Cerebellar cortex (tissue), 1 donor: ENCODE results near the gene PHACTR3.

Source experiments
- DNase-seq: peaks from one replicate; pipeline ENCODE4 v3.0.0-alpha.2; 2015; ENCODE audit warnings: low spot score

The PHACTR3 gene

GRCh38 chr20:59672576-59672975, 68.2 kb downstream of the PHACTR3 start:
- DNase-seq = no peak

- DNase-seq = no peak
Observed at GRCh38 chr20:59673288-59673997, 69.1 kb downstream of the PHACTR3 start.

GRCh38 chr20:59673998-59674445, 69.7 kb downstream of the PHACTR3 start:
- DNase-seq = no peak

- DNase-seq = peak; percentile 86
Observed at GRCh38 chr20:59676126-59676850, 71.9 kb downstream of the PHACTR3 start.

- no peak for DNase-seq
Observed at GRCh38 chr20:59676851-59677182, 72.5 kb downstream of the PHACTR3 start.

GRCh38 chr20:59677586-59677985, 73.2 kb downstream of the PHACTR3 start:
- peak; percentile 51 for DNase-seq

- DNase-seq = peak; percentile 90
Observed at GRCh38 chr20:59678288-59678687, 73.9 kb downstream of the PHACTR3 start.

- DNase-seq = peak; percentile 67
Observed at GRCh38 chr20:59678951-59679350, 74.6 kb downstream of the PHACTR3 start.

GRCh38 chr20:59680148-59680650, 75.9 kb downstream of the PHACTR3 start:
- no peak for DNase-seq

GRCh38 chr20:59680852-59681251, 76.5 kb downstream of the PHACTR3 start:
- no peak for DNase-seq

- DNase-seq = no peak
Observed at GRCh38 chr20:59682603-59683002, 78.3 kb downstream of the PHACTR3 start.

GRCh38 chr20:59683181-59683580, 78.8 kb downstream of the PHACTR3 start:
- no peak for DNase-seq

- DNase-seq = no peak
Observed at GRCh38 chr20:59684685-59685242, 80.4 kb downstream of the PHACTR3 start.

GRCh38 chr20:59686404-59687346, 82.3 kb downstream of the PHACTR3 start:
- DNase-seq = no peak

GRCh38 chr20:59688356-59688755, 84.0 kb downstream of the PHACTR3 start:
- DNase-seq = no peak

GRCh38 chr20:59688999-59689398, 84.7 kb downstream of the PHACTR3 start:
- DNase-seq = no peak

GRCh38 chr20:59690101-59690500, 85.8 kb downstream of the PHACTR3 start:
- no peak for DNase-seq

GRCh38 chr20:59690976-59691375, 86.6 kb downstream of the PHACTR3 start:
- no peak for DNase-seq

- DNase-seq = no peak
Observed at GRCh38 chr20:59692139-59692538, 87.8 kb downstream of the PHACTR3 start.

GRCh38 chr20:59693587-59693986, 89.2 kb downstream of the PHACTR3 start:
- no peak for DNase-seq

- peak; percentile 67 for DNase-seq
Observed at GRCh38 chr20:59696476-59696875, 92.1 kb downstream of the PHACTR3 start.

GRCh38 chr20:59697068-59697467, 92.7 kb downstream of the PHACTR3 start:
- no peak for DNase-seq
